ENCODE results near the gene MRAP.

The MRAP gene

DNA sequence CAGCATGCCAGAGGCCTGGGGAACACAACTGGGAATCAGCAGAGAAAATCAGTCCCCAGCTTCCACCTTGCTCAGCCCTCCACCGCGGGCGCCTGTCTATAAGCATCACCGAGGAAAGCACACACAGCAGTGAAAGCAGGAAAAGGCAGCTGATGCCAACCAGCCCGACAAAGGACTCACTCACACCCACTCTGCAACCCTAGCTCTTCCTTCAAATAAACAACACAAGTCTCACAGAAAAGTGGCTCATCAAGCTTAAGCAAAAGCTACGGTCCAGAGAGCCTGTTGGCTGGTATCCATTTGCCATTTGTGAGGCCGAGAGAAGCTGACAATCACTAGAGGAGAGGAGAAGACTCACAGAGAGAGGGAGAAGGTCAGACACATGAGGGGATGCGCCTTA lies 27.1 kb downstream of the MRAP start:
- peak; percentile 26 for DNase-seq

DNA sequence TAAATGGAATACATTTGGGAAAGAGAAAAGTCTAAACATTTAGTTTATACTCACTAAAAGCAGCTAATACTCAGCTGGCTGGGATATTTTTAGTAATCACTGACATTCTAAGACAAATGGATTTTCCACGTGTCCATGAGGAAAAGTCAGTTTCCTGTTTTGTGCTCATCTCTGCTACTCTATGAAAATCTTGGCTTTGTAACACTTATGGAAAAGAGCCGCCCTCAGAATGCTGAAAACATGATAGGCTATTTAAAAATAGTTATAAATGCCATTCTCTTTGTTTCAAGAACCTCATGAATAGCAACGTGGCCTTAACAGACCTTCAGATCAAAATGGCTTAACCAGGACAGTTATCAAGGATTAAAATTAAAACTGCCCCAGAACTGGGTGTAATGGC lies 29.9 kb downstream of the MRAP start:
- no peak for DNase-seq

DNA sequence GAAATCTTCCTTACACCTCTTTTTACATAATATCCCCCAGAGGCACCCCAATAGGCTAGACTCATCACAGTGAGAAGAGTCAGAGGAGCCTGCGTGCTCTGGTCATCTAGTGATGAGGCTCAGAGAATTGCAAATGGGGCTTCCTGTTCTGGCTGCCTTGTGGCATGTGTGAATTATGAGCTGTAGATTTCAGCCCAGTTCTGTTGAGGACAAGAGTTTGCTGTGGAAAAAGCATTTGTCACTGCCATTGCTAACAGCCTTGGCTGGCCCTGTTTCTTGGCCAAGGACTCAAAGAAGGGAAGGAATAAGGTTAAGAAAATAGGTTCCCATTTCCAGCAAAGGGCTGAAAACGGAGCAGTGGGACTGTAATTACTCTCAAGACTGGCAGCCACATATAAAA lies 30.7 kb downstream of the MRAP start:
- DNase-seq = no peak

DNA sequence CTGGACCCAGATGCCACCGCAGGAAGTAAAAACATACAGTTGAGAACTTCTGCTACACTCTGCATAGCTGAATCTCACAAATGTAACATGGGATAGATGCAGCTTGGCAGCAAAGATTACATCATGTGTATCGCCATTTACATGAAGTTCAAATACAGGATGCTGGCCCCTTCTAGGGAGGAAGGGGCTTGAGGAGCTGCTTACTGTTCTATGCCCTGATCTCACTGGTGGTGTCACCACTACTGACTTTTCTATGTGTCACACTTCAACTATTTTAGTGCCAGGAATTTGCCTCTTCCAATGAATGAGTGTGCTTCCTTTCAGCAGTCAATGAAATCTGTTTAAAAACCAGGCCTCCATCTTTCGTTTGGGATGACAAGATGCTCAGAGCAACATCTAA lies 31.1 kb downstream of the MRAP start:
- DNase-seq = no peak

DNA sequence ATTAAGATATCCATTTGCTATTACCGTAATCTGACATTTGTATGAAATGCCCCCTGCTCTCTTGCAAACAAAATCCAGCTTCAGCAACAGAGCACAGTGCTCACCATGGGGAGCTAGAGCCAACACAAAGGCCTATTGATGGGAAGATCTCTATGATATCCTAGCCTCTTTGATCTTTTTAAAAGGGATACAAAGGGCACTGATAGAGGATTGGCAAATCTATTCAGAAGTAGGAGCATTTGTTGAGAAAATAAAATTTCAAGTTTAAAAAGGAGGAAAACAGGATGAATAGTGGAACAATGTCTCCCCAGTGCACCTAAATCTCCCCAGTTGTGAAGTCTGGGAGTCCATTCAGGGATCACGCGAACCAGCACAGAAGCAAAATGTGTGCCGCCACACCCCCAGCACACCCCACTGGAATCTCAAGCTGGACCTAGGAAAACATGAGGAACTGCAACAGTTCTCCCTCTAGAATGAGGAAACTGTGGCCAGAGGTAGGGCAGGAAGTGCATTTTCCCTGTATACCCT lies 32.2 kb downstream of the MRAP start:
- DNase-seq = no peak

DNA sequence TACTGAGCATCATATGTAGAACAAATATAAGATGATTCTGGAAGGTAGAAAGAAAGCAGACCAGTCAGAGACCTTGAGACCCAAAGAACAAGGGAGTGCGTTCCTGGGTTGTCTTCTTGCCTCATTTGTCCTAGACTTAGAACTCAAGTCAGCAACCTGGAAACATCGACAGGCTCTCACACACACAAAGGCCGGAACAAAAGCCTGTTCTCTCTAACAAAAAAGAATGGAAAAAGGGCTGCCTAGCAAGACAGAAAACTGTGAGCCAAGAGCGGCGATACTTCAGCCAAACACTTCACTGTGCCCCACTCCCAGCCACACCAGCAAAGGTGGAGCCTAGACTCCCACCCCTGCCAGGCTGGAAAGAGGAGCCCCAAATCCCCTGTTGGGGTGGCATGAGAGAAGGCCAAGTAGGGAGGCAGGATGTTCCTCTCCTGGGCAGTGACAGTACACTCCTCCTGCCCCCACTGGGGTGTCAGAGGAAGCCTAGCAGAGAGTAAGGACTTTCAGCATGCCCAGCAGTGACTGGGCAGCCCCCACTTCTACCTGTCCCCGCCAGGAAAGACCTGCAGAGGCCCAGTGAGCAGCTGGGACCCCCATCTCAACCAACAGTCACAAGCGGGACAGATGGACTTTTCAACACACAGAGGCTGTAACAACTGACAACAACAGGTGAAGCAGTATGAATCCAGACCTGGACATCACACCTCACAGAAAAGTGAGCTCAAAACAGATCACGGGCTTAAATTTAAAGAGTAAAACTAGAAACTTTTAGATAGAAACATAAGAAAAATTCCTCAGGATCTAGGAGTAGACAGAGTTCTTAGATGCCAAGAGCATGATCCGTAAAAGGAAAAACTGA lies 33.0 kb downstream of the MRAP start:
- no peak for DNase-seq

DNA sequence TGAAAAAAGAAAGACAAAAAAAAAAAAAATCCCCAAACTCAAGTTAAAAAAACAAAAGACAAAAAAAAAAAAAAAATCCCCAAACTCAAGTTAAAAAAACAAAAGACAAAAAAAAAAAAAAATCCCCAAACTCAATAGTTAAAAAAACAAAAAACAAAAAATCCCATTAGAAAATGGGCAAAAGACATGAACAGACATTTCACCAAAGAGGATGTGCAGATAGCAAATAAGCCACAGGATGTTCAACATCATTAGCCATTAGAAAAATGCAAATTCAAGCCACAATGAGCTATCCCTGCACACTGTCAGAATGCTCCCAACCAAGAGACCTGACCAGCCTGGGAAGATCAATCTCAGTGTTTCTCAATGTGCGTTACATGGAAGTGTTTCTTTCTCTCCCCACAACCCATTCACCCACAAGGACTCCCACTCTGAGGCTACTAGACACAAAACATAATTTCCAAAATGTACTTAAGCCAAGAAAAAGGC lies 33.9 kb downstream of the MRAP start:
- no peak for DNase-seq

DNA sequence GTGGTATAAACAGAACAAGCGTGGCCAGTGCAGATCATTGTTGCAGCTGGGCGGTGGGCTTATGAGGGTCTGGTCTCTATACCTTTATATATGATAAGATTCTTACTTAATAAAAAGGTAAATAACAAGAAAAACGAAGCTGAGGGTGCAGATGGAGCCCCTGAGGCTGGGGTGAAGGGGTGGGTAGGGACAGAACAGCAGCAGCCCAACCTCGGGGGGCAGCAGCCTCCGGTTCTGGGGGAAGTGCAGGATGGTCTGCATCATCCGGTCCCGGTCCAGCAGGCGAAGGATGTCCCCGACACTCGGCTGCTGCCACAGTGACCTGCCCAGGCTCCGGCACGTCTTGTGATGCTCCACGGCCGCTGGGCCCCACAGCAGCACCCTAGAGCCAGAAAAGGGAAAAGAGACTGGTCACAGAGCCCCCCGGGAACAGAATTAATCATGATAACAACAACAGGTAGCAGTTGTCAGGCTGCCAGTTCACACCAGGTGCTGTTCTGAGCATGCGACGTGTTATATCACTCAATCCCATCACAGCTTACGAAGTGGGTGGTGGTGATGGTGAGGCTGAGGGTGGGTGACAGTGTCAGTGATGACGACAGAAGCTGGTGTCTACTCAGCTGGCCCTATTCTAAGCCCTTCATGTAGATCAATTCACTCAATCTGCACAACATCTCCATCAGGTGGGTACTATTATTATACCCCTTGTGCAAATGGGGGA lies 35.5 kb downstream of the MRAP start:
- DNase-seq = no peak

DNA sequence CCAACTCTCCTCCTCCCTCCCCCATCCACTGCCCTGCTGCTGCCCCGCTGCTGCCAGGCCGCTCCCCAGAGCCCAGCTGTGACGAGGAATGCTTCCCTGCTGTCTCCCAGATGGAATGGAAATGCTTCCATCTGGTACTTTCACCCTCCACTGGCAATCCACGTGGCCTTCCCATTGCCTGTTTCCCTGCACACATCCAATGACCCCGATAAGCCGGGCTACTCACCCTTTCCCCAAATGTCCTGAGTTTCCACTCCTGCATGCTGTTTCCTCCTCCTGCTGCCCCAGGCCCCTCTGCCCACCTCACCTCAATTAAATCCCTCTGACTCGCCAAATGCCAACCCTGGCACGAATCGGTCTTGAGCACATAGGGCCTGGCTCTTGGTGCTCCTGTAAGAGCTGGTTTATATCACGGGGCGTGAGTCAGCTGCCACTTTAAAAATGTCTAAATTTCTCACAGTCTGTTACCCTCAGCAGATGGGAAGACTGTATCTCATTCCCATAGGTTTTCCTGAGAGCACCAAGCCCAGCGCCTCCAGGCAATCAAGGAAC lies 36.4 kb downstream of the MRAP start:
- DNase-seq = no peak

DNA sequence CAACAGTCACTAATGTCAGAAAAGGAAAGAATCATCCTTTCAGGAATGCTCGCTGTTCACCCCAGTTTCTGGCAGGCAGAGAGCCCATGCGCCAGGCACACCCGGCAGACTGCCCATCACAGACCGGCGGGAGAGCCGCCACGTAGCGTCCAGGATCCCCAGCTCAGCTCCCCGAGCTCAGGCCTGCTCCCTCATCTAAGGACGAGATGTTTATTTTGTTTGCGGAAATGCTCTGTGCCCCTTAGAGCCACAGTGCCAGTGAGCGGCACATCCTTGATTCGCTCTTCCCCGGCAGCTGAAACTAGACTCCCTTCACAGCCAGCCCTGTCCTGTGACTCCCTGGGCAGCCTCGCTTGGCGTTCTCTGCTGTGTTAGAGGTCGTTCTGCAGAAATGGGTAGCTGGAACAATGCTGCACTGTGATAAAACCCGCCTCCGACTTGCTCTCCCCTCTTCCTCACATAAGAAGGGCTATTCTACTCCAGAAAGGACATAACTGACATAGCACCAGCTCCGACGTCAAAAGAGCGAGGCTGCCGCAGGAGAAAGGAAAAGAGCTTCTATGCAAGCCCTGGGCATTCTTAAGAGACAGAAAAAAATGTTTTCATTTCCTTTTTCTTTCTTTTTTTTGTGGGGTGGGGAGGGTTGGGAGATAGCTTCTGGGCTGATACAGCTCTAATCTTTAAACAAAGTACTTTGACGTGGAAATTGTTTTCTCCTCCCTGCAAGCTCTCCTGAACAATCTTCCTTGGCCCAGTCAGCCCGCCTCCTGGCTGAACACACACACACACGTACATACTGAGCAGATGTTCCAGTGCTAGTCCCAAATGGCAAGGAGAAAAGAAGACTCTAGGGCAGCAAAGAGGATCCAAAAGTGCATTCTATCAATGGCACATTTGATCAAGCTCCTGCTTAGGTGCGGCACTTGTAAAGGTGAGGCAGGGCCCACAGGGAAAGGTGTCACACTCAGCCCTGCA lies 37.2 kb downstream of the MRAP start:
- no peak for DNase-seq

DNA sequence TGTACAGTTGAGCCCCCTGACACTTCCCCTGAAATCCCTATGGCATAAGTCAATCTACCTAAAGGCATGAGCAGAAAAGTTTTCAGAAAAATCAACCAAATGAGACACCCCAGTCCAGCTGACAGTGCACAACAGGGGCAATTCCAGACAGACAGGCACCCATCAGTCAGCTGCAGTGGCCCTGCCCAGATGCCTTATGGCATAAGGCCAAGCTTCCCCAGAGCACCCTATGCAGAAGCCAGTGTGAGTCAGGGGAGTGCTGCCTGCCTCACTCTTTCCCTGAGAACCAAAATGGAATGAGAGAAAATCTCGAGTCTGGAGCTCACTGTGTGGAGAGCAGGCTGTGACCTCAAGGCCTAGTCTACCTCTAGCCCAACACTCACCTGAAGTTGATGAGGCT lies 38.1 kb downstream of the MRAP start:
- DNase-seq = no peak

DNA sequence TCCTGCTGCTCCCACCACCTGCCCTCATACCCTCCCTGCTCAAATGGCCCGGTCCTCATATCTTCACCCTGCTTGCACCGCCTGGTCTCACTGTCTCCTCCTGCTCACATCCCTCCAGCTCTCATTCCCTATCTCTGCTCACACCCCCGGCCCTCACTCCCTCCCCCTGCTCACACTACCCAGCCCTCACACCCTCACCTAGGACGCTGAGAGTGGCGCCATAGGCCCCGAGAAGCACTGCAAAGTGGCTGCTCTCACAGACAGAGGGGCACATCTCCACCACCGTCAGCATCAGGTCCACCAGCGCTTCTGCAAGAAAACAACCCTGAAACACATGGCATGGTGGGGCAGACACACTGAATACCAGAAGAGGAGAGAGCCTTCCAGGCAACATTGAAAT lies 38.6 kb downstream of the MRAP start:
- DNase-seq = no peak

DNA sequence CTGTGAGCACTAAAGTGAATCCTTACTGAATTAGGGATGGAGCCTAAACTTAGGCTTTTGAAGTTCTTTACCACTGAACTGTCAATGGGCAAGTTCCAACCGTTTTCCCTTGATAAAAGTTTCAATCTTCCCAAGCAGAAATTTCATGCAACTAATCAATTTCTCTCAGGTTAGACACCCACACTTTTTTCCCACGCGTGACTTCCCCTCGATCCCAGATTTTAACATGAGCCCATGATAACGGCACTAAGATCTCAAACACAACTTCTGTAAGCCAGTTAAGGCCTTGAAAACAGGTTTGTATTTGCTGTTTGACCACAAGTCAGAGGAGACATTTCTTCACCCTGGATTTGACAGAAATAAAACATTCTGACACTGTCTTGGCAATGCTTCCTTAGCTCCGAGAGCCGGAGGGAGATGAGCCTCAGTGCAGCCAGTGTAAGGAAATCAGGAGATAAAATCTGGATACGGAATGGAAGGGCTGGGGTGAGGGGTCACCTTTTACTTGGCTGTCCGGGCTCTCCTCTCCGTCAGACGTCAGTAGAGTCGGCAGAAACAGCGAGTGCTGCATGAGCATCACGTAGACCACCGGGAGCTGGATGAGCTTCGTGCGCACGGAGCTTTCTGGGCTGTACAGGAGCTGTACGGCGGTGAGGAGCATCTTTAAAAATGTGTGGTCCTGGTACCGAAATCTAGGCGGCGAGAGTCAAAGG lies 39.7 kb downstream of the MRAP start:
- DNase-seq = no peak

DNA sequence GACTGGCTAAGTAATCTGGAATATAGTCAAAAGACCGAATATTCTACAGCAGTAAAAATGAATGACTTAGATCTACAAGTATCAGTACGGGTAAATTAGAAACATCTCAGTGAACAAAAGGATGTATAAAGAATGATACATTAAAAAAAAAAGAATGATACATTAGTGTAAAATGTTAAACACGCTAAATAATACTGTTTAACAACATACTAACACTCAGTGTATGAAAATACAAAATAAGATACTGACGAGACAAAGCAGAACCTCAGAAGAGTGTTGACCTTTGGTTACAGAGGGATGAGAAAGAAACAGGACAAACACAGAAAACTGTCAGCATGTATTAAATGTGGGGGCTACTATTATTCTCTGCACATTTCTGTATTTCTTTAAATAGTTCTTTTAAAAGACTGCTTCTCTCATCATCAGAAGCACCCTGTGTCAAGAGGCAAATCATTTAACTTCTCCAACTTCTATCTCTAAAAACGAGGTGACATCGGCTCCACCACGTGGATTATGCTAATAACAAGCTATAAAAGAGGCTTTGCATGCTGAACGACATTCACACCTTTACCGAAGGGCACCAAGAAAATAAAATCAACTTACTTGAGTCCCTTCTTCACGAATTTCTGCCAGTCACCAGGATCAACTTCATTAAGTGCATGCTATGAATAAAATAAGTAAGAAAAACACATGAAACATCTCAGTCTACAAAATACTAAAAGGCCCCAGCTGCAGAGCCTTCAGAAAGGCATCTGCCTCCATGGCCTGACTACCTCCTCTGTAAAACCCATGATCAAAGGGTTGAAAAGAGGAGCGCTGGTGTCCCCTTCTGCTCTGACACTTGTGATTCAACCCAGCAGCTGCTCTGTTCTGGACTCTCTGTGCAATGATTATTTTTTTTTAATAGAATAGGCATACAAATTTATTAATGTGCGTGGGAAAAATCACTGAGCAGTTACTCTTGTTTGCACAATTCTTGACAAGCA lies 42.5 kb downstream of the MRAP start:
- DNase-seq = no peak

DNA sequence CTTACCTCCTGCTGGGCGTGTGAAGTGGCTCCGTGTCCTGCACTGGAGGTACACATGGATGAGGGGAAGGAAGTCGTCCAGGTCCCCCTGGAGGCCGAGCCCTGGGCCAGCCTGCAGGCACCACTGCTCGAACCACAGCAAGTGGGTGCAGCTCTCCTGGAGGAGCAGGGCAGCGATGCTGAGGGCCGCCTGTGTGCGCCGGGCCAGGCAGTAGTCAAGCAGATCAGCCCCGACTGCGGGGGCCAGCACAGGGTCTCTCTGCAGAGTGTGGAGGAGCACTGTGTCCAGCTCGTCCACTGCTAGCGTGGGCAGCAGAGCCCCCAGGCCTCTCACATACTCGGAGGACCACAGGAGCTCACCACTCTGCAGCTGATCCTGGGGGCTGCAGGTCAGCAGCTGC lies 48.3 kb downstream of the MRAP start:
- no peak for DNase-seq

DNA sequence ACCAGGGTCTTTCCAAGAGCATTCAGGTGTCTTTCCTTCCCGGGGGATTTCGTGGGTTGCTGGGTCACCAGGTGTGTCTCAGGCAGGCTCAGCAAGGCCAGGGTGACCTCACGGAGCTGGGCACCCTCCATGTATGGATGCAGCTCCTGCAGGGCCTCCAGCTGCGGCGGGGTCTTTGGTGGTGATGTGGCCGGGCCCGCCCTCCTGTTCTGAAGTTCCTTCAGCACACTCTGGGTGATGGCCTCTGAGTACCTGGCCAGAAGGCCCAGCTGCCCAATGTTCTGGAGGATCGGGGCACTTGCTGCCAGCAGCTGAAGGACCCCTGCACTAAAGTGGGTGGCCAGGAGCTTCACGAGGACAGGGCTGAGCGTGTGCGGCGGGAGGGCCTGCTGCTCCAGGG lies 48.7 kb downstream of the MRAP start:
- DNase-seq = no peak

DNA sequence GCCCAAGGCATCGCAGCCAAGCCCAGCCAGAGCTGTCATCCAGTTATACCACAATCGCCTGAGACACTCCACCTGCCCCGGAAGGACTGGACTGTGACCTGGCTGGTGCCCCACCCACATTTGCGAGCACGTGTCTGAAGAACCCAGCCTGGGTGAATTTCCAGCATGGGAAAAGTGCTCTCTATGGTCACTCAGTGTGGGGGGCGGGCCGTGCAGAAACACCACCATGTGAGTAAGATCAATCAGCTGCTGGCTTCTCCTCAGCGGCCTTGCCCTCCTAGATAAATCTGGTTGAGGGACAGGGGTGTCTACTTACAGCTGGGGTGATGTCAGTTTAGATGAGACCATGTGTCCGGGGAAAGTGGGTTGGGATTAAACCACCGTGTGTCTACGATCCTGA lies 49.3 kb downstream of the MRAP start:
- no peak for DNase-seq

DNA sequence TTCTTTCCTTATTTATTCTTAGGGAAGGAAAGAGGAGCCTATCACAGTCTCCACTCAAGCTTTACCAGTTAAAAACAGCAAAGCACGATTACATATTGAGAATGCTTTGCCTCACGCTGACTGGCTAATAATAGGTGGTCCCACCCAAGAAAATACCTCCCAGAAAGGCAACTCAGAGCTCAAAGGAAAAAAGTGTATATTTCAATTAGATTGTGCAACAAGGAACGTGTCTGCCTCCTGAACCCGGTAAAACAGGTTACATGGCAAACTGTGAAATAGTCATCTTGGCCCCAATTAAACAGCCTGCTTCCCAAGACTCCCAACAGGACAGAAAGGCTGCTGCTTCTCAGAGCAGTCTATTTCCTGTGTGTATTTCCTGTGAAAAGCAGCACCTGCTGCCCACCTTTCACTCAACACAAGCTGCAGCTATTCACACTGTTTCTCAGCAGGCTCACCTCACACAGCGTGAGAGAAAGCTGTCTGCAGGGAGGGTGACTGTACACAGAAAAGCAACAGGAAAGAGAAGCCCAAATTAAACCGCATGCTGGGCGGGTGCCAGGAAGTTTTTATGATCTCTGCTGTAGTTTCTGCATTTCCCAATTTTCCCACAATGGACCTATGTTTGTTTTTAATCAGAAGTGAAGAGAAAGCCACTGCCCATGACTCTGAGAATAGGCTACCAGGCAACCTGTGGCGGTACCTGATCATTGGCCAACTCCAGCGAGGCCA lies 50.1 kb downstream of the MRAP start:
- DNase-seq = no peak

DNA sequence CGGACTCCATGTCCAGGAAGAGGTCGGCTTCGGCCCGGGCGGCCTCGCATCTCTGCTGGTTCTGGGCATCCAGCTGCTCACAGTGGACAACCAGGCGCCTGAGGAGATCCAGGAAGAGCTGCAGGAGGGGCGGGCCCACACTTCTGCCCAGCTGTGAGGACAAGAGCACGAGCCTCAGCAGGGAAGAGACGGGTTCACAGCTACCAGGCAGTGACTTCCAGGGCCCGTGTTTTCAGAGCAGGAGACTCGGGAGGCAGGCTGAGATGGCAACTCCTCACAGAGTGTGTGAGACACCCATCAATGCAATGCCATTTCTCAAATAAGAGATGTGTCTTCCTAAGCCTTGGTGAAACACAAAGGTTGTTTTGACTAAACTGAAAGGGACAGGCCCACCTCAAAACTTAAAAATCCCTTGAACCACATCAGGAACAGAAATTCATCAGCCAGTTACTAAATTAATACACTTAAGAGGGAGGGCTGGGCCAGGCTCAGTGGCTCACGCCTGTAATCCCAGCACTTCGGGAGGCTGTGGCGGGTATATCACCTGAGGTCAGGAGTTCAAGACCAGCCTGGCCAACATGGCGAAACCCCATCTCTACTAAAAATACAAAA lies 50.8 kb downstream of the MRAP start:
- DNase-seq = no peak

Data from NCI-H1092 treated with DMSO at 0.1 percent for 48 hours (cell line).